HG02852 (cell line): Measurements from ENCODE around the gene TRPM4.
"Not testable (repeated sequence)": the region's sequence is repeated elsewhere in the genome, so short reads cannot be mapped to it uniquely, and the experiment has no call there.

Experiments used
- ATAC-seq: cut with Tn5 transposase; IDR thresholded peaks from one replicate; pipeline ENCODE4 v1.9.1; 2021; ENCODE audit warnings: mild to moderate bottlenecking, moderate library complexity; ENCODE audit not compliant: unreplicated experiment

TRPM4 gene

DNA sequence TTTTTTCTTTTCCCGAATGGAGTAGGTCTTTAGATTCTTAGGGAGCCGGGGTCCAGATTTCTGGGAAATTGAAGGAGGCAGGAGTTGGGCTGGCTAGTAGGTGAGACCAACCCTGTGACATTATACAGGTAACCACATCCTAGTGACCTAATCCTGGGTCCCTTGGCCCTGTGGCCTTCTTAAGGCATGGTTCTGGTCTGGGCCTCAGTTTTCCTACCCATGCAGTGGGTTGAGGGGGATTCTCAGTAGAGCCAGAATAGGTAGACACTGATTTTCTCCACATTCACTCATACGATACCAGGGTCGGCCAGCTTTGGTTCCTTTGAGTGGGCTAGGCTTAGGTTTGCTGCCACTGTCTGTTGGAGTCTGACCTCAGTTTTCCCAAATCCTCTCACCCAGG is 31.0 kb upstream of the TRPM4 start:
- no peak for ATAC-seq

DNA sequence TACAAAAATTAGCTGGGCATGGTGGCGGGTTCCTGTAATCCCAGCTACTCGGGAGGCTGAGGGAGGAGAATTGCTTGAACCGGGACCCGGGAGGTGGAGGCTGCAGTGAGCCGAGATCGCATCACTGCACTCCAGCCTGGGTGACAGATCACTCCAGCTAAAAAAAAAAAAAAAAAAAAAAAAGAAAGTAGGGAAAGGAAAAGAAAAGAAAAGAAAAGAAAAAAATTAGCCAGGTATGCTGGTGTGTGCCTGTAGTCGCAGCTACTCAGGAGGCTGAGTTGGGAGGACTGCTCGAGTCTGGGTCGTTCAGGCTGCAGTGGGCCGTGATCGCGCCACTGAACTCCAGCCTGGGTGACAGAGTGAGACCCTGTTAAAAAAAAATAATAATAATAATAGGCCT is 30.4 kb upstream of the TRPM4 start:
- not testable (repeated sequence) for ATAC-seq

DNA sequence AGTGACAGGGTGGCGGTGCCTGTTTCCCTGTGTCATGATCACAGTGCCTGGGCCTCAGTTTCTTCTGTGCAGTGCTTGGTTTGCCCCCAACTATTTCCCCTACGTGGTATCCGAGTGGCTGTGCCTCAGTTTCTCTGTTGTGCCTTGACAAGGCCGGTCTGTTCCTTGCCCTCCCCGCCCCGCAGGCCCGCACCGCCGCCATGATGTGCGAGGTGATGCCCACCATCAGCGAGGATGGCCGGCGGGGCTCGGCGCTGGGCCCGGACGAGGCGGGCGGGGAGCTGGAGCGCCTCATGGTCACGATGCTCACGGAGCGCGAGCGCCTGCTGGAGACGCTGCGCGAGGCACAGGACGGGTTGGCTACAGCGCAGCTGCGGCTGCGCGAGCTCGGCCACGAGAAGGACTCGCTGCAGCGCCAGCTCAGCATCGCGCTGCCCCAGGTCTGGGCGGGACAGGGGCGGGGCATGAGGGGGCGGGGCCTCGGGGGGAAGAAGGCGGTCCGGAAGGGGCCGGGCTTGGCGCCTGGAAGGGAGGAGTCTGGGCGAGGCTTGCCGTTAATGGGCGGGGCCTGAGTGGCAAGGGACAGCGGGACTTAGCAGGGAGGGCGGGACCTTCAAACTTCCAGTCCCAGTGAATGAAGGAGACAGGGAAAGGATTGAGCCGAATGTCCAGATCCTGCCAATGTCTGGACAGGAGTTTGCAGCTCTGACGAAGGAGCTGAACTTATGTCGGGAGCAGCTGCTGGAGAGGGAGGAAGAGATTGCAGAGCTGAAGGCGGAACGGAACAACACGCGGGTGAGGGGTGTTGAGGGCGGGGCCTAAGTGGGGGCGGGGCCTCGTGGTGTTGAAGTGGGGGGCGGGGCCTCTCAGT is 29.7 kb upstream of the TRPM4 start:
- peak; percentile 91 for ATAC-seq

DNA sequence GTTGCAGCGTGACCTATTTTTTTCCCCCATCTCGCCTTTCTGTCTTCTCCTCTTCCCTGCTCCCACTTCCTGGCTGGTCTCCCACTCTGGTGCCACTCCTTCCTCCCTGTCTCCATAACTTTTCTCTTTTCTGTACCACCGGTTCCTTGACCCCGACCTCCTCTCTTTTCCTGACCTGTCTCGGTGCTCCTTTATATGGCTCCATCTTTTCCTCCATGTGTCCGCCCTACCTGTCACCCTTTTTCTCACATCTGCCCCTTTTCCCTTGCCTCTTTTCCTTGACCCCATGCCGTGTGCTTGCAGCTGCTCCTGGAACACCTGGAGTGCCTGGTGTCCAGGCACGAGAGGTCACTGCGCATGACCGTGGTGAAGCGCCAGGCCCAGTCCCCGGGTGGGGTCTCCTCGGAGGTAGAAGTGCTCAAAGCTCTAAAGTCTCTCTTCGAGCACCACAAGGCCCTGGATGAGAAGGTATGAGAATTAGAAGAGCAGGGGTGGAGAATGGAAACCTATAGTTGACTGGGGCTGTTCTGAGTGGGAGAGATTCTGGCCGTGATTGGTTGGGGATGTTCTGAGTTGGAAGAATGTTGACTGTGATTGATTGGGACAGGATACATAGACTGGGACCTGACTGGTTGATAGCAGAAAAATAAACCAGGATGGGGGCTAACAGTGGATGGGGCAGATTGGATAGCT is 28.9 kb upstream of the TRPM4 start:
- no peak for ATAC-seq

DNA sequence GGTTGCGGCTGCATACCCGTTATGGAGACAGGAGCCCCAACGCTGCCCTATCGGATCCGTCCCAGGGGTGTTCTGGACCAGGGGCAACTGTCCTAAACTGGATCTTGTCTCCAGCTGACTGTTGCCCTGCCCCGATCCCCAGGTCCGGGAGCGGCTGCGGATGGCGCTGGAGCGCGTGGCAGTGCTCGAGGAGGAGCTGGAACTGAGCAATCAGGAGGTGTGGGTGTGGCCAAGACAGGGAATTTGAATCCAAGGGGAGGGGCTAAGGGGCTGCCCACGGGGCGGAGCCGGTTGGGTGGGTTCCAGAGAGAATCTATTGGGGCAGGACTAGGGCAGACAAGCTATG is 28.4 kb upstream of the TRPM4 start:
- ATAC-seq, result no peak

DNA sequence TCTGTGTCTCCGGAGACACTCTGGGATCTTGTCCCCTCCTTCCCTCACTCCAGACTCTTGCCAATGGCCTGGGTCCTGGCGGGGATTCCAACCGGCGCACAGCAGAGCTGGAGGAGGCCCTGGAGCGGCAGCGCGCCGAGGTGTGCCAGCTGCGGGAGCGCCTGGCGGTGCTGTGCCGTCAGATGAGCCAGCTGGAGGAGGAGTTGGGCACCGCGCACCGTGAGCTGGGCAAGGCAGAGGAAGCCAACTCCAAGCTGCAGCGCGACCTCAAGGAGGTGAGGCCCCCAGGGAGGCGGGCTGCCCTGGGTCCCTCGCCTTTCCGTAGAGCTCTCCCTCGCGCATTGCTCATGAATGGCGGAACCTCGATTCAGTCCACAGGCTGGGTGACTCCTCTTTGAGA is 27.3 kb upstream of the TRPM4 start:
- no peak for ATAC-seq

DNA sequence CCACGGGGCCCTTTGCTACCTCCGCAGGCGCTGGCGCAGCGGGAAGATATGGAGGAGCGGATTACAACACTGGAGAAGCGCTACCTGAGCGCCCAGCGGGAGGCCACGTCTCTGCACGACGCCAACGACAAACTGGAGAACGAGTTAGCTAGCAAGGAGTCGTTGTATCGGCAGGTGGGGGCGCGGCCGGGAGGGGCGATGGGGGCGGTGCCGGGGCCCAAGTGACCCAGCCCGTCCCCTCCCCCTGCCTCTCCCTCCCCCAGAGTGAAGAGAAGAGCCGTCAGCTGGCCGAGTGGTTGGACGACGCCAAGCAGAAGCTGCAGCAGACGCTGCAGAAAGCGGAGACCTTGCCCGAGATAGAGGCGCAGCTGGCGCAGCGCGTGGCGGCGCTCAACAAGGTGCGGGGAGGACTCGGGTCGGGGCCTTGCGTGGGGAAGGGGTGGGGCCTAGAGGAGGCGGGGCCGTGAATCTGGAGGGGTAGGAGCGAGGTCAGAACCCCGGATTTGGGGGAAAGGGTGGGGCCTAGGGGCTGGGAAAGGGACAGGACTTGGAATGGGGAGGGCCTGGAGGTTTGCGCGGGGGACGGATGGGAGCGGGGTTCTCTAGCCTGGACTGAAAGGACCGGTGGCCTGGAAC is 24.5 kb upstream of the TRPM4 start:
- no peak for ATAC-seq

DNA sequence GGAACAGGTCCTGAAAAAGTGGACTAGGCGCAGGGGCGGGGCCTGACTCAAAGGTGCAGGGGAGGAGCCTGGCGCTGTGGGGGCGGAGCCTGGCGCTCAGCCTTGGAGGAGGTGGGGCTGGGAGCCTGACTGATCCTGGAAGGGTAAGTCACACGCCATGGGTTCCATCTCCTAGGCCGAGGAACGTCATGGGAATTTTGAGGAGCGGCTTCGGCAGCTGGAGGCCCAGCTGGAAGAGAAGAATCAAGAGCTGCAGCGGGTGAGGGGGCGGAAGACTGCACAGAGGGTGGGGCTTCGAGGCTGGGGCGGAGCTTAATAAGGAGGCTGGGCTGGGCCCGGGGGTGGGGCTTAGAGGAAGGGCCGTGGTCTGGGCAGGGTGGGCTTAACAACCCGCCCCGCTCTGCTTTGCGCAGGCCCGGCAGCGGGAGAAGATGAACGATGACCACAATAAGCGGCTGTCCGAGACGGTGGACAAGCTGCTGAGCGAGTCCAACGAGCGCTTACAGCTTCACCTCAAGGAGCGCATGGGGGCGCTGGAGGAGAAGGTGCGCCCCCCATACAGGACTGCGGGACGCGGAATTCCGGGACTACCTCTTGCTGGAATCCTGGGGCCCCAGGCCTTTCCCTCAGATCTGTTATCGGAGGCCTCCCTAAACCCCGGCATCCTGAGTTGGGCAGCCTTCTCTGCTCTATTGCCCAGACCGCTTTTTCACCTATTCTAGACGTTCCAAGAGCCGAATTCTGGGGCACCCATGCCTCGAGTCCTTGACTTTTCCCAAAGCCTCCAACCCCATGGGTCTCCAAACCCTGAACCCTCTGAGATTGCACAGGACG is 23.8 kb upstream of the TRPM4 start:
- no peak for ATAC-seq

DNA sequence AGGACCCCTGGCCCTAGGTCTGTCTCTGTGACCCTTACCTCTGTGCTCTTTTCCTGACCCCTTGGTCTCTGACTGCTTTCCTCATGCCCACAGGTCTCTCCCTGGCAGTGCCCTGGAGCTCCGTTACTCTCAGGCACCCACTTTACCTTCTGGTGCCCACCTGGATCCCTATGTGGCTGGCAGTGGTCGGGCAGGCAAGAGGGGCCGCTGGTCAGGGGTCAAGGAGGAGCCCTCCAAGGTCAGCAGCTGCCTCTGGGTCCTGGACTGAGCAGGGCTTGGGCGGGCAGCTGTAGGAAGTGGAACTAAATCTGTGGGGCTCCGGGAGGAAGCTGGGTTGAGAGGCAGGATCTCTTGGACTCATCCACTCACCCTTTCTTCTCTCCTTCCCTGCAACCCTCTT is 21.9 kb upstream of the TRPM4 start:
- no peak for ATAC-seq

DNA sequence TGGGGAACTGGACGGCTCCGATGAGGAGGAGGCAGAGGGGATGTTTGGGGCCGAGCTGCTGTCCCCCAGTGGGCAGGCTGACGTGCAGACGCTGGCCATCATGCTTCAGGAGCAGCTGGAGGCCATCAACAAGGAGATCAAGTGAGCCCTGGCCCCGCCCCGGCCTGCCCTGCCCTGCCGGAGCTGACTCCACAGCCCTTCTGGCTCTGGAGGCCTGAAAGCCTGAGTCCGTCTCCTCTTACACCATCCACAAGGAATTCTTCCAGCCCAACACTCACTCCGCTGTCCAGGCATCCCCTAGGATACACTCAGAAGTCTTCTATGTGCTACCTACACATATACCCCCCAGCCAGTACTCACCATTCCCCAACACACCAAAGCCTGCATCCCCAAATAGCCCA is 20.8 kb upstream of the TRPM4 start:
- no peak for ATAC-seq

DNA sequence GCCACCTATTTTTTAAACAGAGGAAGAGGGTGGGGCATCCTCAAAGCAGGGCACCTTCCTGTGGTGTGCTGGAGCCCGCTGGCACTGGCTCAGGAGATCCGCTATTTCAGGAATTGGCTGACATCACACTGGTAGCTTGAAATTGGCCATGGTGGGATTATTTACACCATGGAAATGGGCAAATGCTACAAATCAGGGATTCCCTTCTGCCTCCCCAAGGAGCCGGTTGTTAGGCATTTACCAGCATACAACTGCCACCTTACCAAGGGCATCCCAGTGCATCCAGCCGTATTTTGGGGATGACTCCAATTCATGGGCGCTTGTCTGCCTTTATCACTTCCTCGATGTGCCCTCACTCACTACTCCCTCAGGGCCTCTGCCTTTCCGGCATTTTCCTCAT is 16.6 kb upstream of the TRPM4 start:
- ATAC-seq, result no peak

DNA sequence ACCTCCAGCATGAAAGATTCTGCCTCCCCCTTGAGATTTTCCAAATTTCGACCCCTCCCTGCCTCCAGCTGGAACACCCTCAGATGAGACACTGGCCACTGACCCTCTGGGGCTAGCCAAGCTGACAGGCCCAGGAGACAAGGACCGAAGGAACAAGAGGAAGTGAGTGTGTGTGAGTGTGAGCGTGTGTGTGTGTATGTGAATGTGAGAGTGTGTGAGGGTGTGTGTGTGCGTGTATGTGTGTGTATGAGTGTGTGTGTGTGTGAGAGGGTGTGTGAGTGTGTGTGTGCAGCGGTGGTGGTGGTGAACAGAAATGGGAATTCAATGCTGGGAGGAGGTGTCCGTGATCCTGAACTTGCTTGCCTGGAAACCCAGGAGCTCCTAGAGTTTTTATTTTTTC is 16.2 kb upstream of the TRPM4 start:
- ATAC-seq, result no peak

DNA sequence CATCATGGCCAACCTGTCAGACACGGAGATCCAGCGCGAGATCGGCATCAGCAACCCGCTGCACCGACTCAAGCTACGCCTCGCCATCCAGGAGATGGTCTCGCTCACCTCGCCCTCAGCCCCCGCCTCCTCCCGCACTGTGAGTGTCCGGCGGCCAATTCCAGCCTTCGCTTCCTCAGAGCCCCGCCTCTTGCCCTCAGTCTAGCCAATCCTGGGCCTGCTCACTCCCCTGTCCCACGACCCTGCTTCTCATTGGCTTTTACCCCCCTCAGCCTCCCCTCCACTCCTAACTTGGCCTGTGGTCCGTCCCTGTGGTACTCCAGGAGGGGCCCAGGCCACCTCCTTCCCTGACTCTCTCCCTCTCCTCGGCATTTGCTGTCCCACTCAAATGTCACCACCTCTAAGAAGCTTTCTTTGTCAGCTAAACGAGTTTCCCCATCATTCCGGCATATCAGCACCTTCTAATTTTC is 14.7 kb upstream of the TRPM4 start:
- ATAC-seq, result no peak

DNA sequence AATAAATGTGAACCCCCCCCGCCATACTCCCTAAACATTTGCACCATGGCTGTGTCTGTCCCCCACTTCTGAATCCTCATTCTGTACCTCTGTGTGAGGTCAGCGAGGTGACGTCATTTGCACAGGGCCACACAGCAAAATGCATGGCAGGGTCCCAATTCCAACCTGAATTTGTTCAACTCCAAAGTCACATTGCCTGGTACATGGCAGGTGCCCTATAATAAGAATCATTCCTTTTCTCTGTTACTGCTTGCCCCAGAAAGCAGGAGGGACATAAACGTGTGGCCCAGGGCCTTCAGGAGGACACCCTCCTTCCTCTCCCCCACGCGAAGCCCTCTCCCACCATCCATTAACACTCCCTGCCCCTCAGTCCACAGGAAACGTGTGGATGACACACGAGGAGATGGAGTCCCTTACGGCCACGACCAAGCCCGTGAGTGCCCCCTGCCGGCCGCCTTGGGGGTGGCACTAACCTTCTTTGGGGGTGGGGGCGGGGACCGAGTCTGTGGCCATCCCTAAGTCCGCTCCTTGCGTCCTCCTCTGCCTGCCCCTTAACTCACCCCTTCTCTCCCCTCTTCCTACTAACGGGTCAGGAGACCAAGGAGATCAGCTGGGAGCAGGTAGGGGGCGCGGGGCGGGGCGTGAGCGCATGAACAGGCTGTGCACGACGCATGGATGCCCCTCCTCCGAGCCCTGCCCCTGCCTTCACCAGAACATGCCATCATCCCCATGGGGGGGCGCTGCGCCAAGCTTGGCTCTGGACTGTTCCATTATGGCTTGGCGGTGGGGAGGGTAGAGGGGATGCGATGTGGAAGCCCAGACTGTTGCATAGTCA is 11.8 kb upstream of the TRPM4 start:
- no peak for ATAC-seq

DNA sequence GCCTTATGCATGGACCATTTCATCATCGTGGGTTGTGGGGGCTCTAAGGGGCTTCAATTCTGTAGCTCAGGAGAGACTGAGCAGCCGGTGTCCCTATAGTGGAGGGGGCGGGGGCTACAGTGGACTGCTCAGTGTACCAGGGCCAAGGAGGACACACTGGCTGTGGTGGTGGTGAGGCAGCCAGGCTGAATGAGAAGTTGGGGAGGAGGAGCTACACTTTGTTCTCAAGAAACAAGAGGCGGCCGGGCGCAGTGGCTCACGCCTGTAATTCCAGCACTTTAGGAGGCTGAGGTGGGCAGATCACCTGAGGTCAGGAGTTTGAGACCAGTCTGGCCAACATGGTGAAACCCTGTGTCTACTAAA is 11.2 kb upstream of the TRPM4 start:
- ATAC-seq, result not testable (repeated sequence)

DNA sequence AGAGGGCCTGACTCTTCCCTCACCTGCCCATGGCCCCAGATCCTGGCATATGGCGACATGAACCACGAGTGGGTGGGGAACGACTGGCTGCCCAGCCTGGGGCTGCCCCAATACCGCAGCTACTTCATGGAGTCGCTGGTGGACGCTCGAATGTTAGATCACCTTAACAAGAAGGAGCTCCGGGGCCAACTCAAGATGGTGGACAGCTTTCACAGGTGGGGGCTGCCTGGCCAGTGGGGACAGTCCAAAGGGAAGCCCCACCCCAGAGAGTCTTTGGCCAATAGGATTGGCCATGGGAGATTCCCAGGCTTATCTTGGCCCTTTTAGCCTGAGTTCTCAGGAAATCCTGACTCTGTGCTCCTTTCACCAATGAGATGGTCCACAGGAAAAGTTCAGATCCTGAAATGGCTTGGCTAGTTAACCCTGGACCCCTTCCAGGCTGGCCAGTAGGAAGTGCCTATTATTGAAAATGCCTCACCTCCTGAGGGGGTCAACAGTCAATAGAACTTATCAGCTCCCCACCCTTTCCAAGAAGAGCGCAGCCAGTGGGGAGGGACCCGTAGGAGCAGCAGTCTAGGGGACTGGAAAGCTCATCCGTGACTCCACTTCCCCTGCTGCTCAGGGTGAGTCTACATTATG is 9.4 kb upstream of the TRPM4 start:
- no peak for ATAC-seq

DNA sequence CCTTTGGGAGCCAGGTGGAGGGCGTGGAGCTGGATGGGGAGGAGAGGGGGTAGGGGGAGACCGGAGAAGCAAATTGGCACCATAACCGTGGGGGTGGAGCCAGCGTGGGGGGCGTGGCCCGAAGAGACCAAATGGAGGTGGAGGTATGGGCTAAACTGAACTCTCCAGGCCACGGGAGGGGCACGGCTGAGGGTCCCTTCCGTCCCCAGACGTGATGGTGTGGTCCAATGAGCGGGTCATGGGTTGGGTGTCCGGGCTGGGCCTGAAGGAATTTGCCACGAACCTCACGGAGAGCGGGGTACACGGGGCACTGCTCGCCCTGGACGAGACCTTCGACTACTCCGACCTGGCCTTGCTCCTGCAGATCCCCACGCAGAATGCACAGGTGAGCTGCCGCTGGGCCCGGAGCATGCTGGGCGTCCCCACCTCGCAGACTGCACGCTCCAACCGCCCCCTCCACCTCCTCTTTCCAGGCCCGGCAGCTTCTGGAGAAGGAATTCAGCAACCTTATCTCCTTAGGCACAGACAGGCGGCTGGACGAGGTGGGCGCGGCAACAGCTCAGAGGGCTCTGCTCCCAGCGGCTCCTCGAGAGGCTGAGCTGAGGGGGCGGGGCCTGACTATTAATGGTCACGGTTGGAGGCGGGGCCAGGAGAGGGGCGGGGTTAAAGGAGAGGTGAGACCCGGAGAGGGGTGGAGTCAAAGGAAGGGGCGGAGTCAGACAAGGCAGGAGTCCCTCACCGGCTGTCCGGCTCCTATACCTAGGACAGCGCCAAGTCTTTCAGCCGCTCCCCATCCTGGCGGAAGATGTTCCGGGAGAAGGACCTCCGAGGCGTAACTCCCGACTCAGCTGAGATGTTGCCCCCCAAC is 8.6 kb upstream of the TRPM4 start:
- no peak for ATAC-seq

DNA sequence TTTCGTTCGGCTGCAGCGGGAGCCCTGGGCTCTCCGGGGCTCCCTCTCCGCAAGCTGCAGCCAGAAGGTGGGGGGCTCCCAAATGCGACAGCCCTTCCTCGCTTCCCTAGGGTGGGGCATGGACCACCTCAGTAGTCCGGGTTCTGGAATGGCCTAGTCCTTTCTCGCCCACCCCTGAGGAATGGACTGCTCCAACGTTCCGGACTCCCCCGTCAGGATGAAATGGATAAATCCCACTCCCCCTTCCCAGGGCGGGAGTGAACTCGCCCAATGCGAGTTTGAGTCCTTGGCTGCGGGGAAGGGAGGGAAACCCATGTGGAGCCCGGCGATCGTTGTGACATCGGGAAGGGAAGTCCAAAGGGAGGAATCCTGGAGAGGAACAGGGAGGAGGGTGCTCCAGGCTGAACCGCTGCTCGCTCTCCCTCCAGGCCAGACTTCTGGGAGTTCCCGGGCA is 7.9 kb upstream of the TRPM4 start:
- no peak for ATAC-seq
